Measurements from ENCODE around the gene TMEM196.
A peak's percentile ranks its signal among the peaks of the same experiment; 100 is the strongest.

TMEM196 gene

DNA sequence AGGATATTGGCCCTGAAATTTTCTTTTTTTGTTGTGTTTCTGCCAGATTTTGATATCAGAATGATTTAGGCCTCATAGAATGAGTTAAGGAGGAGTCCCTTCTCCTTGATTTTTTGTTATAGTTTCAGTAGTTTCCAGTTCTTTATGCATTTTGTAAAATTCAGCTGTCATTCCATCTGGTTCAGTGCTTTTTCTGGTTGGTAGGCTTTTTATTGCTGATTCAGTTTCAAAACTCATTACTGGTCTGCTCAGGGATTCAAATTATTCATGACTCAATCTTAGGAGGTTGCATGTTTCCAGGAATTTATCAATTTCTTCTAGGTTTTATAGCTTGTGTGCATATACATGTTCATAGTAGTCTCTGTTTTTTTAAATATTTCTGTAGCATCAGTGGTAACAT lies 10.1 kb upstream of the TMEM196 start:
- TF ChIP-seq, protein P1, sequence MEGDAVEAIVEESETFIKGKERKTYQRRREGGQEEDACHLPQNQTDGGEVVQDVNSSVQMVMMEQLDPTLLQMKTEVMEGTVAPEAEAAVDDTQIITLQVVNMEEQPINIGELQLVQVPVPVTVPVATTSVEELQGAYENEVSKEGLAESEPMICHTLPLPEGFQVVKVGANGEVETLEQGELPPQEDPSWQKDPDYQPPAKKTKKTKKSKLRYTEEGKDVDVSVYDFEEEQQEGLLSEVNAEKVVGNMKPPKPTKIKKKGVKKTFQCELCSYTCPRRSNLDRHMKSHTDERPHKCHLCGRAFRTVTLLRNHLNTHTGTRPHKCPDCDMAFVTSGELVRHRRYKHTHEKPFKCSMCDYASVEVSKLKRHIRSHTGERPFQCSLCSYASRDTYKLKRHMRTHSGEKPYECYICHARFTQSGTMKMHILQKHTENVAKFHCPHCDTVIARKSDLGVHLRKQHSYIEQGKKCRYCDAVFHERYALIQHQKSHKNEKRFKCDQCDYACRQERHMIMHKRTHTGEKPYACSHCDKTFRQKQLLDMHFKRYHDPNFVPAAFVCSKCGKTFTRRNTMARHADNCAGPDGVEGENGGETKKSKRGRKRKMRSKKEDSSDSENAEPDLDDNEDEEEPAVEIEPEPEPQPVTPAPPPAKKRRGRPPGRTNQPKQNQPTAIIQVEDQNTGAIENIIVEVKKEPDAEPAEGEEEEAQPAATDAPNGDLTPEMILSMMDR (IDR thresholded peaks at IDR 0.05; ENCODE audit: low read depth, low read length): no peak
- DNase-seq: no peak
- Histone ChIP-seq H3K36me3 (no peaks in the 10 kb centered on the region), H3K4me1 (no peaks in the 10 kb centered on the region), H3K27me3 (no peaks in the 10 kb centered on the region), H3K4me3 (ENCODE audit: low read depth, low read length) (no peak overlapping the region), H3K9me3 (no peaks in the 10 kb centered on the region)

GRCh38 chr7:19776981-19777380 lies 3.6 kb upstream of the TMEM196 start:
- no peak overlapping the region for H3K4me3 ChIP-seq (ENCODE audit: low read depth, low read length)
- no peaks in the 10 kb centered on the region for H3K9me3 ChIP-seq
- TF ChIP-seq, protein P1 (IDR thresholded peaks at IDR 0.05; ENCODE audit: low read depth, low read length): no peak
- peaks cover 21% of the 10 kb centered on the region for H3K27me3 ChIP-seq
- no peaks in the 10 kb centered on the region for H3K4me1 ChIP-seq
- no peak for DNase-seq
- H3K36me3 ChIP-seq: no peaks in the 10 kb centered on the region

DNA sequence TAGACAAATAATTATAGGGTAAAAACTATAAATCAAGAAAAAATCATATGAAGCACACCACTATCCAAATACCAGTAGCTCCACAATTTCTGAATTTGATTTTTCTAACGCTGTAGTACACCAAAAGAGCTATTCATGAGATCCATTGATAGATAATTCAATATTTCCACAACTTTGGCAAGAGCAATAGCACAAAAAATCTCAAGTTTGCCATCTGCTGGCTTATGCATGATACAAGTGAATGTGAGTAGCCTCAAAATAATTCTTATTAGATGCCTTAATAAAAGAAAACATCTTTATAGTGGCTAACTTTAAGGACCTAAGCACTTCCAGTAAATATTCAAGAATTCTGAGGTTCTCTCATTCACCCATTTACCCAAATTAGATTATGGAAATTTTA lies 2.2 kb upstream of the TMEM196 start:
- peaks cover 35% of the 10 kb centered on the region for H3K27me3 ChIP-seq
- H3K4me3 ChIP-seq (ENCODE audit: low read depth, low read length): no peak overlapping the region
- no peaks in the 10 kb centered on the region for H3K9me3 ChIP-seq
- TF ChIP-seq, protein P1 (IDR thresholded peaks at IDR 0.05; ENCODE audit: low read depth, low read length): no peak
- H3K36me3 ChIP-seq: no peaks in the 10 kb centered on the region
- DNase-seq: no peak
- no peaks in the 10 kb centered on the region for H3K4me1 ChIP-seq

DNA sequence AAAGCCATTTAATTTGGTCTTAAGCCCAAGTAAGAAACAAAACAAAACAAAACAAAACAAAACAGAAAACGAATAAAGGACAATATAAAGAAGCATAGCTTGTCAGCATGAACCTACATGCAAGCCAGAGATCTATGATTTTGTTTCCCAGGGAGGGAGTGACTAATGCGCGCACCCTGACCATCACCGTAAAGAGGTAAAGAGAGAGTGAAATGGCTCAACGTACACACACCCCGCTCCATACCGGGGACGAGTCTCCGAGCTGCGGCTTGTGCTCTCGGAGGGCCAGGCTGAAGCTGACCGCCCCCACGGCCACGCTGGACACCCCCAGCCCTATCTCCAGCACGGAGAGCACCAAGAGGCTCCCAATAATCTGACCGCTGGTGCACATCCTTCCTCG lies 1.1 kb downstream of the TMEM196 start:
- Histone ChIP-seq H3K27me3 (peaks cover 40% of the 10 kb centered on the region), H3K4me1 (no peaks in the 10 kb centered on the region), H3K9me3 (no peaks in the 10 kb centered on the region), H3K36me3 (no peaks in the 10 kb centered on the region), H3K4me3 (ENCODE audit: low read depth, low read length) (peak overlapping the region; percentile 51)
- DNase-seq: no peak
- TF ChIP-seq, protein P1 (IDR thresholded peaks at IDR 0.05; ENCODE audit: low read depth, low read length): no peak

- peaks cover 20% of the 10 kb centered on the region for H3K27me3 ChIP-seq
- no peak for DNase-seq
- H3K9me3 ChIP-seq: no peaks in the 10 kb centered on the region
- TF ChIP-seq, protein P1 (IDR thresholded peaks at IDR 0.05; ENCODE audit: low read depth, low read length): no peak
- H3K36me3 ChIP-seq: no peaks in the 10 kb centered on the region
- H3K4me1 ChIP-seq: no peaks in the 10 kb centered on the region
- H3K4me3 ChIP-seq (ENCODE audit: low read depth, low read length): no peak overlapping the region
These were observed 10.8 kb downstream of the TMEM196 start for GRCh38 chr7:19762631-19763030.

- Histone ChIP-seq H3K9me3 (no peaks in the 10 kb centered on the region), H3K27me3 (peaks cover 7% of the 10 kb centered on the region), H3K4me3 (ENCODE audit: low read depth, low read length) (no peak overlapping the region), H3K4me1 (no peaks in the 10 kb centered on the region), H3K36me3 (no peaks in the 10 kb centered on the region)
- DNase-seq: no peak
- TF ChIP-seq, protein P1 (IDR thresholded peaks at IDR 0.05; ENCODE audit: low read depth, low read length): peak; percentile 69
These were observed 18.8 kb downstream of the TMEM196 start for GRCh38 chr7:19754521-19755116.

All from BE2C (cell line).